ENCODE measurements around the gene PODNL1. TPM values are rescaled to one million over a fixed set of nuclear protein-coding genes. Genes with fewer than 3 reads are reported as not detected.
A peak's percentile ranks its signal among the peaks of the same experiment; 100 is the strongest.

Gene PODNL1
- total RNA-seq, 1 donor from 2014 or later = 5.2 TPM

DNA sequence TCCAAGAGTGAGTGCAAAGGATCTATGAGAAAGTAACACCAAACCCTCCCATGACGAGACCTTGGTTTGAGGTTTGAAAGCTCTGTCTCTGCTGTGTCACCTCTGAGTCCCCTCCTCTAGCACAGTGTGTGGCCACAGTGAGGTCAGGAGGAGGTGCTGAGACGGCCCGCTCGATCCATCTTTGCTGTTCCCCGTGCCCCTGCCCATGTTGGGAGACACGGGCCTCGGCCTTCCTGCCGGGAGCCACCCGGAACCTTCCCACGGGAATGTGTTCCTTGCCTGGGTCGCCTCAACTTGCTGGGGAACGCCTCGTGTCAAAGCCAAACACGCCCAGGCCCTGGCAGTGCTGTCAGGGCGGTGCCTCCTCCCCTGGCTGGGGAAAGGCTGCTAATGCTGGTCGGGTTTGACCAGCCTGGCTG, 51.2 kb downstream of the PODNL1 start:
- Histone ChIP-seq H3K9me3 (no peaks in the 10 kb centered on the region), H3K27ac (peak overlapping the region; percentile 88), H3K27me3 (no peaks in the 10 kb centered on the region), H3K4me3 (no peak overlapping the region), H3K4me1 (peaks cover 59% of the 10 kb centered on the region), H3K36me3 (no peaks in the 10 kb centered on the region)
- DNase-seq (ENCODE audit: extremely low spot score in 2 of 2) = no peak
- intact Hi-C loops (cut with DNase I) = loop anchor here (5.0 kb wide), 1 partner anchor 165 kb away; no protein-coding TSS in a partner anchor
- no peak for TF ChIP-seq POLR2AphosphoS5 (IDR thresholded peaks at IDR 0.05; ENCODE audit: insufficient read depth in 1 of 2, low read depth in 1 of 2)
- no peak for TF ChIP-seq POLR2A (IDR thresholded peaks at IDR 0.05)
- TF ChIP-seq, protein P1, sequence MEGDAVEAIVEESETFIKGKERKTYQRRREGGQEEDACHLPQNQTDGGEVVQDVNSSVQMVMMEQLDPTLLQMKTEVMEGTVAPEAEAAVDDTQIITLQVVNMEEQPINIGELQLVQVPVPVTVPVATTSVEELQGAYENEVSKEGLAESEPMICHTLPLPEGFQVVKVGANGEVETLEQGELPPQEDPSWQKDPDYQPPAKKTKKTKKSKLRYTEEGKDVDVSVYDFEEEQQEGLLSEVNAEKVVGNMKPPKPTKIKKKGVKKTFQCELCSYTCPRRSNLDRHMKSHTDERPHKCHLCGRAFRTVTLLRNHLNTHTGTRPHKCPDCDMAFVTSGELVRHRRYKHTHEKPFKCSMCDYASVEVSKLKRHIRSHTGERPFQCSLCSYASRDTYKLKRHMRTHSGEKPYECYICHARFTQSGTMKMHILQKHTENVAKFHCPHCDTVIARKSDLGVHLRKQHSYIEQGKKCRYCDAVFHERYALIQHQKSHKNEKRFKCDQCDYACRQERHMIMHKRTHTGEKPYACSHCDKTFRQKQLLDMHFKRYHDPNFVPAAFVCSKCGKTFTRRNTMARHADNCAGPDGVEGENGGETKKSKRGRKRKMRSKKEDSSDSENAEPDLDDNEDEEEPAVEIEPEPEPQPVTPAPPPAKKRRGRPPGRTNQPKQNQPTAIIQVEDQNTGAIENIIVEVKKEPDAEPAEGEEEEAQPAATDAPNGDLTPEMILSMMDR (IDR thresholded peaks at IDR 0.05) = no peak

DNA sequence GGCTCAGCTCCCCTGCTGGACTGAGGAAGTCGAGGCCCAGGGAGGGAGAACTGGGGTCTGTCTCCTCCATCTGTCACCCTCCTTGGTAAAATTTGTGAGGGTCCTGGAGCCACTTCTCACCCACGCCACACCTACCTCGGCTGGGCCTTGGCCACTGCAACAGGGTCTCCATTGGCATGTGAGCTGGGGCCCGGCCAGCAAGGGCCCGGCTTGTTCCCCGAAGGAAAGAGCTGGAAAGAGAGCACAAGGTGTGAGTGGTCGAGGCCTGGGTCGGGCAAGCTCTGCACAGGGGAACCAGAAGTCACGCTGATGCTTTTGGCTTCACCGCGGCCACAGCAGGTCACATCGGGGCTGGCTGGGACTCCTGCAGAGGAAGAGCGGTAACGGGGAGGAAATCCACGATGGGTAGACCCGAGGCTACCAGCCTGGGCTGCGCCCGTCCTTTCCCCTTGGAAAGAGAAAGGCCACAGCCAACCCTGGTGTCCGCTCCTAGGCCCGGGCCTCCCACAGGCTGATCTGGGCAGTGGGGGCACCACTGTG, 52.3 kb downstream of the PODNL1 start:
- Histone ChIP-seq H3K27me3 (no peaks in the 10 kb centered on the region), H3K4me1 (peaks cover 70% of the 10 kb centered on the region), H3K4me3 (no peak overlapping the region), H3K36me3 (no peaks in the 10 kb centered on the region), H3K9me3 (no peaks in the 10 kb centered on the region), H3K27ac (peak overlapping the region; percentile 88)
- DNase-seq (ENCODE audit: extremely low spot score in 2 of 2) = no peak
- TF ChIP-seq, protein P1 (IDR thresholded peaks at IDR 0.05) = no peak
- TF ChIP-seq POLR2A (IDR thresholded peaks at IDR 0.05) = no peak
- TF ChIP-seq POLR2AphosphoS5 (IDR thresholded peaks at IDR 0.05; ENCODE audit: insufficient read depth in 1 of 2, low read depth in 1 of 2) = no peak
- intact Hi-C loops (cut with DNase I) = loop anchor here (5.0 kb wide), 1 partner anchor 166 kb away; no protein-coding TSS in a partner anchor

DNA sequence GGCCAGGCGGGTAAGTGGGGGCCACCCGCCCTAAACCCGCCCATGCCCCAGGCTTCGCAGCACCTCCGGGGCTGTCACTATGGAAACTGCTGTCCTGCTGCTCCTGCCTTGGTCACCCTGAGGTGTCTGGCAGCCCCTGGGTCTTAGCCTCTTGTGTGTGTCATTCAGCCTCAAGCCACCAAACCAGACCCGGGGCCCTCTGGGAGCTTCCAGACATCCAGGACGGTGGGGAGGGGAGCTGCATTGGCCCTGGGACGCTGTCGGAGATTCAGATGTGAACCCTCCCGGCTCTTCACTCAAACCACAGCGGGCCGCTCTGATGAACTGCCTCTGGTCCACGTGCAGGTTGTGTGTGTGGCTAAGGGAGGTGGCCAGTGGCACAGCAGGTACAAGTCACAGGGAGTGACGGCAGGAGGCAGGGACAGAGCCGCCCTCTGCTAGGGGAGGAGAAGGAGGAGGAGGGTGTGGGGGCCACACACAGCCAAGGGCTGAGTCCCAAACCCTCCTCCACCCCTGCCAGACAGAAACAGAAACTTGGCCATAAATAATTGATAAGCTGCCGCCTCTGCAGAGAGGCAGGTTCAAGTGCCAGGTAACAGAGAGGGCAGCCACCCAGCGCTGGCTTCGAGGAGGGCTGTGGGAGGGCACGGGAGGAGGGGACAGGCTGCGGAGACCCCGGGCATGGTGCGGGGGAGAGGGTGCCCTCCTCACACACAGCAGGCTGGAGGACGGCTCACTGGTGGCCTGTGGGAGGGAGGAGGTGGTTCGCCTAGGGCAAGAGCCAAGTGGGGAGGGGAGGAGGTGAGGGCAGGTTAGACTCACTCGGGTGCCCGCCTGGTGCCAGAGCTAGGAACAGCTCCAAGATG, 53.3 kb downstream of the PODNL1 start:
- H3K4me3 ChIP-seq = peak overlapping the region in 1 of 2 donors; percentile 18
- intact Hi-C loops (cut with DNase I) = loop anchor here (5.0 kb wide), 1 partner anchor 167 kb away; no protein-coding TSS in a partner anchor
- H3K27me3 ChIP-seq = no peaks in the 10 kb centered on the region
- no peaks in the 10 kb centered on the region for H3K9me3 ChIP-seq
- H3K27ac ChIP-seq = peak overlapping the region; percentile 88
- TF ChIP-seq, protein P1 (IDR thresholded peaks at IDR 0.05) = no peak
- TF ChIP-seq POLR2AphosphoS5 (IDR thresholded peaks at IDR 0.05; ENCODE audit: insufficient read depth in 1 of 2, low read depth in 1 of 2) = peak in 1 of 2 donors; percentile 67
- peak in 1 of 2 donors; percentile 26 for TF ChIP-seq POLR2A (IDR thresholded peaks at IDR 0.05)
- no peaks in the 10 kb centered on the region for H3K36me3 ChIP-seq
- DNase-seq (ENCODE audit: extremely low spot score in 2 of 2) = no peak
- H3K4me1 ChIP-seq = peaks cover 78% of the 10 kb centered on the region

DNA sequence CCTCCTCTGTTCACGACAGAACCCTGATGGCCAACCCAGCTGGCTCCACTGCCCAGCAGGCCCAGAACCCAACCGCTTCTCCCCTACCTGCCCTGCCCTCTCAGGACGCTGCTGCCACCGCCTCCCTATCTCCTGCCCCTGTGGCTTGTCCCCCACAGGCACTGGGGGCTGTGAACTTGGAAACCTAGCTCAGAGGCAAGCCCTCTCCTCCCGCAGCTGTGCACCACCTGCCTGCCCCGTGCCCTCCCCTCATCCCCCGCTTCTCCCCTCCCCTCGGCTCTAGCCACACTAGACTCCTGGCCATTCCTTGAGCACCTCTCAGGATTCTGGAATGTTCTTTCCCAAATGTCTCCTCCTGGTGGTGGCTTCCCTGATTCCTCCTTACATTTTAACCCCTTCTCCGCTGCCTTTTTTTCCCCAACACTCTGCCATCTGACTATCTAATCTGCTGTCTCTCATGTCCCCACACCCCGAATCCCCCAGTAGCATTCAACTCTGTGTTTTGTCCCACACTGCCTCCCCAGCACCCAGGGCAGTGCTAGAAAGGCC, 54.6 kb downstream of the PODNL1 start:
- no peaks in the 10 kb centered on the region for H3K9me3 ChIP-seq
- no peak overlapping the region for H3K27ac ChIP-seq
- H3K36me3 ChIP-seq = no peaks in the 10 kb centered on the region
- H3K27me3 ChIP-seq = no peaks in the 10 kb centered on the region
- intact Hi-C loops (cut with DNase I) = no loop called here
- TF ChIP-seq POLR2A (IDR thresholded peaks at IDR 0.05) (no peak), POLR2AphosphoS5 (IDR thresholded peaks at IDR 0.05; ENCODE audit: insufficient read depth in 1 of 2, low read depth in 1 of 2) (no peak)
- no peak overlapping the region for H3K4me3 ChIP-seq
- no peak for DNase-seq (ENCODE audit: extremely low spot score in 2 of 2)
- peaks cover 85% of the 10 kb centered on the region for H3K4me1 ChIP-seq

DNA sequence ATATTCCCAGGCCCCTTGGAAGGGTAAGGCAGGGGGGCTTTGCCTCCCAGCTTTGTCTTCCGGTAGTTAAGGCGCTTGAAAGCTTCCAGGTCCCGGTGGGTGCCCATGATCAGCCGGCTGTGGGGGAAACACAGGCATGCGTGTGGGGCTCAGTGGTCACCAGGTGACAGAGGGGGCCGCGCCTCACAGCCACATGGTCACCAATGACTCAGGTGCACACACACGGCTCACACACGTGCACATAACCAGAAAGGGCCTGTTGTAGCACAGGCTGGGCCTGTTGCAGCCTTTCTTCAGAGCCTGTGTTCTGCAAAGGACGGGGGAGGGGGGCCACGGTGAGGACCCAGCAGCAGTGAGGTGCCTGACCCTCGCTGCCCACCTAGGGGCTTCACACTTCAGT, 55.4 kb downstream of the PODNL1 start:
- no peak overlapping the region for H3K4me3 ChIP-seq
- H3K9me3 ChIP-seq = no peaks in the 10 kb centered on the region
- DNase-seq (ENCODE audit: extremely low spot score in 2 of 2) = no peak
- H3K27me3 ChIP-seq = no peaks in the 10 kb centered on the region
- TF ChIP-seq, protein P1 (IDR thresholded peaks at IDR 0.05) = no peak
- TF ChIP-seq POLR2A (IDR thresholded peaks at IDR 0.05) (no peak), POLR2AphosphoS5 (IDR thresholded peaks at IDR 0.05; ENCODE audit: insufficient read depth in 1 of 2, low read depth in 1 of 2) (no peak)
- intact Hi-C loops (cut with DNase I) = no loop called here
- peaks cover 78% of the 10 kb centered on the region for H3K4me1 ChIP-seq
- H3K36me3 ChIP-seq = no peaks in the 10 kb centered on the region
- peak overlapping the region; percentile 18 for H3K27ac ChIP-seq
